K562 (cell line): ENCODE measurements around the gene CENPX. TPM values are rescaled to one million over a fixed set of nuclear protein-coding genes. Genes with fewer than 3 reads are reported as not detected.

ENCODE experiments used
- ATAC-seq: fragments of 200-7000 bp; cut with Tn5 transposase; 3 replicates; pipeline ENCODE4 v1.9.1; 2020; ENCODE audit warnings: moderate library complexity
- BruUV-seq: library from RNA; stranded (reverse); fragments of 400-500 nt; replicated peaks from 2 replicates; lab custom pipeline; 2021; lab: Mats Ljungman, UMichigan
- CTCF ChIA-PET: fragments of 300-600 bp; formaldehyde crosslinking; extraction: SDS; loops from one replicate; lab custom pipeline; 2021; ENCODE audit warnings: low intra/inter-chr PET ratio; lab: Yijun Ruan, JAX
- POLR2A ChIA-PET: fragments of 300-600, 350-650 bp; sonication (Branson Sonifier 250); formaldehyde crosslinking; extraction: SDS; loops from one replicate; lab custom pipeline; 2021; ENCODE audit warnings: antibody characterized with exemption, inconsistent platforms; lab: Yijun Ruan, JAX
- DNase-seq, 4 experiments: peaks; one replicate each; pipeline versions ENCODE4 v3.0.0 to v3.0.0-alpha.2; 2011 to 2018; ENCODE audit warnings: low spot score in 3 of 4, mixed read lengths in 3 of 4; ENCODE audit errors: extremely low read depth in 1 of 4
- FAIRE-seq: peaks from 2 replicates; lab custom pipeline; 2011; peaks lifted over from hg19 to GRCh38; lab: Jason Lieb, UNC
- H2AFZ ChIP-seq: 2 replicates; pipeline ENCODE4 v1.6.0; 2011; ENCODE audit warnings: low read depth, low read length, control low read depth, inconsistent platforms
- H3K27ac ChIP-seq: fragments of 200-600 bp; 3 replicates; pipeline ENCODE4 v1.8.0; 2011; ENCODE audit warnings: low read depth, mild to moderate bottlenecking, control low read depth, inconsistent platforms, low read length, moderate library complexity, mixed read lengths; ENCODE audit errors: extremely low read depth
- H3K27me3 ChIP-seq, 2 experiments: fragments of 300-600 bp in 1 of 2; 2 replicates in 1 of 2; 3 replicates in 1 of 2; pipeline versions ENCODE4 v1.6.0 to v1.8.0; 2011; ENCODE audit warnings: inconsistent platforms in 2 of 2, low read length in 2 of 2, mild to moderate bottlenecking in 1 of 2, mixed read lengths in 1 of 2, moderate library complexity in 1 of 2; ENCODE audit not compliant: control insufficient read depth in 2 of 2, insufficient read depth in 2 of 2
- H3K36me3 ChIP-seq: fragments of 300-600 bp; 3 replicates; pipeline ENCODE4 v1.8.0; 2011; ENCODE audit warnings: mild to moderate bottlenecking, low read length, inconsistent platforms; ENCODE audit not compliant: control insufficient read depth, insufficient read depth
- H3K4me1 ChIP-seq, 2 experiments: fragments of 200-600 bp in 1 of 2; replicated peaks in 1 of 2; 2 replicates in 1 of 2; 3 replicates in 1 of 2; pipeline versions ENCODE4 v1.5.1 to v1.8.0; 2011; ENCODE audit warnings: inconsistent platforms in 2 of 2, low read length in 2 of 2, mild to moderate bottlenecking in 1 of 2, mixed read lengths in 1 of 2, moderate library complexity in 1 of 2; ENCODE audit not compliant: control insufficient read depth in 2 of 2, insufficient read depth in 2 of 2
- H3K4me2 ChIP-seq: 2 replicates; pipeline ENCODE4 v1.6.1; 2011; ENCODE audit warnings: low read length, control low read depth, inconsistent platforms, mixed read lengths; ENCODE audit not compliant: insufficient read depth
- H3K4me3 ChIP-seq: fragments of 200-600 bp; sonication (generic), shearing (Covaris generic); 2 replicates; pipeline ENCODE4 v1.5.1; 2016; ENCODE audit warnings: control low read depth, inconsistent platforms
- H3K79me2 ChIP-seq: fragments of 200-600 bp; 3 replicates; pipeline ENCODE4 v1.8.0; 2011; ENCODE audit warnings: low read length, inconsistent platforms; ENCODE audit not compliant: control insufficient read depth, insufficient read depth
- H3K9ac ChIP-seq, 2 experiments: 2 replicates each; pipeline versions ENCODE4 v1.6.0 to v1.6.1; 2011; ENCODE audit warnings: low read depth in 2 of 2, low read length in 2 of 2, control low read depth in 1 of 2, inconsistent platforms in 1 of 2, mild to moderate bottlenecking in 1 of 2, mixed read lengths in 1 of 2; ENCODE audit not compliant: insufficient read depth in 1 of 2
- H3K9me1 ChIP-seq: one replicate; pipeline ENCODE4 v1.6.0; 2011; ENCODE audit warnings: inconsistent platforms, mild to moderate bottlenecking, low read length, moderate library complexity; ENCODE audit not compliant: control insufficient read depth, insufficient read depth
- H3K9me3 ChIP-seq: replicated peaks from 2 replicates; pipeline ENCODE4 v1.5.1; 2011; ENCODE audit warnings: low read depth, low read length, inconsistent platforms; ENCODE audit not compliant: control insufficient read depth, insufficient read depth
- H4K20me1 ChIP-seq: replicated peaks from 2 replicates; pipeline ENCODE4 v1.6.1; 2011; ENCODE audit warnings: low read length, inconsistent platforms, mixed read lengths; ENCODE audit not compliant: control insufficient read depth, insufficient read depth
- ATF1 ChIP-seq, 2 experiments: fragments of 450-650 bp in 1 of 2; IDR thresholded peaks; 2 replicates each; pipeline ENCODE4 v1.6.1; 2016; ENCODE audit warnings: missing compliant biosample characterization in 1 of 2, missing genetic modification characterization in 1 of 2
- HDAC1 ChIP-seq, 2 experiments: fragments of 450-650 bp; IDR thresholded peaks; 2 replicates each; pipeline ENCODE4 v1.6.1; 2016 to 2017; ENCODE audit warnings: inconsistent platforms in 1 of 2, mild to moderate bottlenecking in 1 of 2, moderate library complexity in 1 of 2
- HDAC2 ChIP-seq: fragments of 450-650 bp; IDR thresholded peaks from 2 replicates; pipeline ENCODE4 v1.6.1; 2016; ENCODE audit warnings: mild to moderate bottlenecking
- HMG20A ChIP-seq: fragments of 450-650 bp; formaldehyde crosslinking; conservative IDR thresholded peaks from 2 replicates; pipeline ENCODE4 v1.4.0; 2020; ENCODE audit warnings: mild to moderate bottlenecking, mixed read lengths
- IRF2 ChIP-seq: sonication (generic); formaldehyde crosslinking; IDR thresholded peaks from 2 replicates; pipeline ENCODE4 v1.8.1; 2022; ENCODE audit warnings: mild to moderate bottlenecking, missing genetic modification reagents
- JUNB ChIP-seq: fragments of 450-650 bp; formaldehyde crosslinking; conservative IDR thresholded peaks from 2 replicates; pipeline ENCODE4 v1.4.0; 2020; ENCODE audit warnings: mild to moderate bottlenecking
- KAT7 ChIP-seq: sonication (generic); formaldehyde crosslinking; IDR thresholded peaks from 2 replicates; pipeline ENCODE4 v1.8.0; 2022; ENCODE audit warnings: missing genetic modification reagents, mild to moderate bottlenecking, borderline replicate concordance
- KLF16 ChIP-seq: IDR thresholded peaks from 2 replicates; pipeline ENCODE4 v1.6.1; 2016; ENCODE audit warnings: antibody characterized with exemption
- MEF2D ChIP-seq: conservative IDR thresholded peaks from 2 replicates; pipeline ENCODE4 v1.6.1; 2016; ENCODE audit warnings: low read depth, missing genetic modification characterization, missing compliant biosample characterization
- MXI1 ChIP-seq: IDR thresholded peaks from 2 replicates; pipeline ENCODE4 v1.6.1; 2011; ENCODE audit warnings: low read depth, mild to moderate bottlenecking, improper control_type of control experiment, low read length
- POLR2AphosphoS2 ChIP-seq: IDR thresholded peaks from 2 replicates; pipeline ENCODE4 v1.6.1; 2012; ENCODE audit warnings: low read length, improper control_type of control experiment
- RFX7 ChIP-seq: fragments of 250-450 bp; sonication (Bioruptor Pico); IDR thresholded peaks from 2 replicates; pipeline ENCODE4 v1.5.1; 2021; ENCODE audit warnings: mild to moderate bottlenecking
- RNF2 ChIP-seq: sonication (generic); IDR thresholded peaks from 2 replicates; pipeline ENCODE4 v1.6.1; 2016
- ZBTB17 ChIP-seq: fragments of 450-650 bp; formaldehyde crosslinking; IDR thresholded peaks from 2 replicates; pipeline ENCODE4 v1.4.0; 2020; ENCODE audit warnings: mild to moderate bottlenecking
- ZEB2 ChIP-seq: fragments of 450-650 bp; IDR thresholded peaks from 2 replicates; pipeline ENCODE4 v1.6.1; 2016
- ZNF134 ChIP-seq: fragments of 250-450 bp; sonication (Bioruptor Pico); conservative IDR thresholded peaks from 2 replicates; pipeline ENCODE4 v1.4.0; 2020
- WGBS: fragments of 100-300 bp; shearing (Covaris generic); methylation state at CpG from one replicate; pipeline ENCODE4 v1.1.6; 2016; ENCODE audit warnings: low coverage, mixed read lengths; ENCODE audit not compliant: insufficient coverage; ENCODE audit errors: missing lambda C conversion rate; 5-methylcytosine and 5-hydroxymethylcytosine counted together
- in situ Hi-C: fragments of 300-500 bp; cut with MboI; formaldehyde crosslinking; loops from 4 replicates; pipeline ENCODE4 v1.15.0; 2018; ENCODE audit warnings: inconsistent platforms, mixed read lengths
- intact Hi-C: fragments of 100-400 bp; cut with micrococcal nuclease; formaldehyde crosslinking; loops from 2 replicates; pipeline ENCODE4 v1.14.2; 2022
- polyA plus RNA-seq, 8 experiments: library from polyadenylated mRNA; depleted of rRNA in 4 of 8; stranded (reverse) in 5 of 8; unstranded in 3 of 8; fragments of >200 nt; fragmentation: Nextera tagmentation in 2 of 8; fragmentation: Illumina TruSeq in 1 of 8; extraction: Ambion mirVana in 2 of 8; extraction: Trizol in 1 of 8; gene quantifications; 2 replicates each; pipeline versions ENCODE4 v1.2.1 to v1.2.3, GENCODE V29; 2011 to 2014; ENCODE audit warnings: inconsistent platforms in 1 of 8, missing spikeins in 1 of 8
- total RNA-seq, 7 experiments: library from RNA; depleted of rRNA in 6 of 7; stranded (reverse); fragments of >200 nt in 6 of 7; fragmentation: Illumina TruSeq in 2 of 7; extraction: Trizol in 2 of 7; gene quantifications; 2 replicates each; pipeline versions ENCODE4 v1.2.1 to v1.2.3, GENCODE V29; 2011 to 2021; ENCODE audit warnings: low replicate concordance in 1 of 7

The CENPX gene
- total and polyA plus RNA-seq, 9 of the 15 experiments (the other 6 are each of a cell fraction or from before 2014, with no cell fraction given), result 32.7 to 352 (median 127) TPM

GRCh38 chr17:82041144-82041814 is 18.6 kb upstream of the CENPX start (continued):
- no peak for TF ChIP-seq HMG20A (CRISPR knock-in tag)

GRCh38 chr17:82039695-82040299 is 17.1 kb upstream of the CENPX start:
- DNase-seq (no peak), ATAC-seq (no peak), FAIRE-seq (no peak)
- in situ Hi-C loops (no loop called here), intact Hi-C loops (loop anchor here (10.0 kb wide), 1 partner anchor 305 kb away; no protein-coding TSS in a partner anchor)
- 88% methylated on average over 8 of the region's 8 CpGs for WGBS
- Histone ChIP-seq H3K9ac (peak overlapping the region in 1 of 2 experiments; percentile 82; a peak in 2 of 4 replicates), H4K20me1 (peaks cover 21% of the 10 kb centered on the region; the same call in 1 of the 2 replicates), H3K9me1 (peaks cover 6% of the 10 kb centered on the region), H3K4me1 (peaks cover 21 to 59% of the 10 kb centered on the region in 2 experiments; a peak in 4 of 5 replicates), H3K4me3 (no peak overlapping the region), H2AFZ (no peak overlapping the region), H3K79me2 (peaks cover 22% of the 10 kb centered on the region), H3K9me3 (no peaks in the 10 kb centered on the region), H3K27ac (no peak overlapping the region), H3K4me2 (no peak overlapping the region), H3K36me3 (peaks cover 20% of the 10 kb centered on the region; the same call in 2 of the 3 replicates), H3K27me3 (no peaks in the 10 kb centered on the region)
- ChIA-PET CTCF (no interaction called here), POLR2A (interaction anchor here (0.6 to 1.2 kb wide), 2 partner anchors 11 to 74 kb away, joined by 3 to 7 read pairs; no protein-coding TSS in a partner anchor)
- BruUV-seq, result no TSS peak
- TF ChIP-seq RNF2 (no peak), HDAC2 (no peak), ZBTB17 (CRISPR knock-in tag) (no peak), JUNB (CRISPR knock-in tag) (no peak), HDAC1 (IDR thresholded peaks at IDR 0.05) (no peak), ZEB2 (no peak), POLR2AphosphoS2 (no peak), MEF2D (tag) (no peak), ZNF134 (CRISPR knock-in tag) (no peak), RFX7 (no peak), KAT7 (CRISPR knock-in tag) (no peak), KLF16 (no peak), IRF2 (CRISPR knock-in tag) (no peak), ATF1 (CRISPR knock-in tag; IDR thresholded peaks at IDR 0.05) (no peak), ATF1 (tag; IDR thresholded peaks at IDR 0.05) (no peak), MXI1 (no peak)
